ENCODE results near the gene ASB14.

DNA sequence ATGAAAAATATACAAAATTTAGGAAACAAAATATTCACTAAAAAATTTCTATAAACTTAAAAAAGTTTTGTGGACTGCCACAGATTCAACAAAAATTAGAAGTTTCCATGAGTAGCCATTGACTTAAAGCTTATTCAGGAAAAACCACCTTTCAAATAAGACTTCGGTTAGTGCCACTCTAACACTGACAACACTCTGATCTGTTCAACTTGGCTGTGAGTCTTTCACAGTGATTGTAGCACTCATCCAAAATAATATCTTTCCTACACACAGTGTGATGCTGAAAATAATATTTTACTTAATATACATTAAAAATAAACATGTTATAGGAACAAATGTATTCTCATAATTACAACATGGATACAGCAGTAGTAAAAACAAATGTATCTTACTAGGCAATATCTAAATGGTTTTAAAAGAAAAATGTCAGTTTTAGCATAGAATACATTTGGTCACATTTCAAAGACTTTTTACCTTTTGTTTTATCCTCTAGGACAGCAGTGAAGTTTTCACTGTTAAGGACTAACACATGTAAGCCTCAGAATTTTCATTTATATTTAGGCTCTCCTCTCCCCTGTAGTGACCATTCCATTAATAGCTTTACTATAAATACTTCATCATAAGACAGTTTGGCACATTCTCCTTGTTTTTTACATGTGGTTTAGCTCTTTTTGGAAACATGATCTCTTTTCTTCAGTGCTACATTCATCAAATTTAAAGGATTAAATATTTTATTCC, at the start of gene ASB14:
- TF ChIP-seq EZH2phosphoT487 (IDR thresholded peaks at IDR 0.05; ENCODE audit: borderline replicate concordance, low read length) = no peak
- TF ChIP-seq, protein P1, sequence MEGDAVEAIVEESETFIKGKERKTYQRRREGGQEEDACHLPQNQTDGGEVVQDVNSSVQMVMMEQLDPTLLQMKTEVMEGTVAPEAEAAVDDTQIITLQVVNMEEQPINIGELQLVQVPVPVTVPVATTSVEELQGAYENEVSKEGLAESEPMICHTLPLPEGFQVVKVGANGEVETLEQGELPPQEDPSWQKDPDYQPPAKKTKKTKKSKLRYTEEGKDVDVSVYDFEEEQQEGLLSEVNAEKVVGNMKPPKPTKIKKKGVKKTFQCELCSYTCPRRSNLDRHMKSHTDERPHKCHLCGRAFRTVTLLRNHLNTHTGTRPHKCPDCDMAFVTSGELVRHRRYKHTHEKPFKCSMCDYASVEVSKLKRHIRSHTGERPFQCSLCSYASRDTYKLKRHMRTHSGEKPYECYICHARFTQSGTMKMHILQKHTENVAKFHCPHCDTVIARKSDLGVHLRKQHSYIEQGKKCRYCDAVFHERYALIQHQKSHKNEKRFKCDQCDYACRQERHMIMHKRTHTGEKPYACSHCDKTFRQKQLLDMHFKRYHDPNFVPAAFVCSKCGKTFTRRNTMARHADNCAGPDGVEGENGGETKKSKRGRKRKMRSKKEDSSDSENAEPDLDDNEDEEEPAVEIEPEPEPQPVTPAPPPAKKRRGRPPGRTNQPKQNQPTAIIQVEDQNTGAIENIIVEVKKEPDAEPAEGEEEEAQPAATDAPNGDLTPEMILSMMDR (IDR thresholded peaks at IDR 0.05; ENCODE audit: low read depth, low read length, poor library complexity, severe bottlenecking) = no peak

Data from DOHH2 (cell line).